Measurements from ENCODE around the gene PHF21B.

DNA sequence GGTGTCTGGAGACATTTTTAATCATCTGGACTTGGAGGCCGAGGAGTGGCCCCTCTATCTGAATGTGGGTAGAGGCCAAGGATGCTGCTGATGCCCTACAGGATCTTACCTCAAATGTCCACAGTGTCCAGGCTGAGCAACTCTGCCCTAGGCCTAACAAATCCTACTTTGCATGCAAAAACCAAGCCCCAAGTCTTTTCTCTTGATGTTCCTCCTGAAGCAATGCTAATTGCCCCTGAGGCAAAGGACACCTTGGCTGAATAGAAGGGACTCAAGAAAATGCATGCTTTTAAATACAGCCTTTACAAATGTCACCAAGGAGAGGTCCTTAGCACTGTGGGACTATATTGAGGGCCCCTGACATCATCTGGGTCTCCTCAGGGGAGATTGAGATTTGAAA lies 43.8 kb upstream of the PHF21B start:
- TF ChIP-seq, protein P1, sequence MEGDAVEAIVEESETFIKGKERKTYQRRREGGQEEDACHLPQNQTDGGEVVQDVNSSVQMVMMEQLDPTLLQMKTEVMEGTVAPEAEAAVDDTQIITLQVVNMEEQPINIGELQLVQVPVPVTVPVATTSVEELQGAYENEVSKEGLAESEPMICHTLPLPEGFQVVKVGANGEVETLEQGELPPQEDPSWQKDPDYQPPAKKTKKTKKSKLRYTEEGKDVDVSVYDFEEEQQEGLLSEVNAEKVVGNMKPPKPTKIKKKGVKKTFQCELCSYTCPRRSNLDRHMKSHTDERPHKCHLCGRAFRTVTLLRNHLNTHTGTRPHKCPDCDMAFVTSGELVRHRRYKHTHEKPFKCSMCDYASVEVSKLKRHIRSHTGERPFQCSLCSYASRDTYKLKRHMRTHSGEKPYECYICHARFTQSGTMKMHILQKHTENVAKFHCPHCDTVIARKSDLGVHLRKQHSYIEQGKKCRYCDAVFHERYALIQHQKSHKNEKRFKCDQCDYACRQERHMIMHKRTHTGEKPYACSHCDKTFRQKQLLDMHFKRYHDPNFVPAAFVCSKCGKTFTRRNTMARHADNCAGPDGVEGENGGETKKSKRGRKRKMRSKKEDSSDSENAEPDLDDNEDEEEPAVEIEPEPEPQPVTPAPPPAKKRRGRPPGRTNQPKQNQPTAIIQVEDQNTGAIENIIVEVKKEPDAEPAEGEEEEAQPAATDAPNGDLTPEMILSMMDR (conservative IDR thresholded peaks at IDR 0.05) = no peak
- TF ChIP-seq ZFX (IDR thresholded peaks at IDR 0.05) = no peak
